IPS DF 19.7 (cell line): ENCODE measurements around the gene BANF1.

Experiments
- DNase-seq: peaks from one replicate; pipeline ENCODE4 v3.0.0-alpha.2; 2013; ENCODE audit warnings: low read depth, low spot score

Gene BANF1, protein sequence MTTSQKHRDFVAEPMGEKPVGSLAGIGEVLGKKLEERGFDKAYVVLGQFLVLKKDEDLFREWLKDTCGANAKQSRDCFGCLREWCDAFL

DNA sequence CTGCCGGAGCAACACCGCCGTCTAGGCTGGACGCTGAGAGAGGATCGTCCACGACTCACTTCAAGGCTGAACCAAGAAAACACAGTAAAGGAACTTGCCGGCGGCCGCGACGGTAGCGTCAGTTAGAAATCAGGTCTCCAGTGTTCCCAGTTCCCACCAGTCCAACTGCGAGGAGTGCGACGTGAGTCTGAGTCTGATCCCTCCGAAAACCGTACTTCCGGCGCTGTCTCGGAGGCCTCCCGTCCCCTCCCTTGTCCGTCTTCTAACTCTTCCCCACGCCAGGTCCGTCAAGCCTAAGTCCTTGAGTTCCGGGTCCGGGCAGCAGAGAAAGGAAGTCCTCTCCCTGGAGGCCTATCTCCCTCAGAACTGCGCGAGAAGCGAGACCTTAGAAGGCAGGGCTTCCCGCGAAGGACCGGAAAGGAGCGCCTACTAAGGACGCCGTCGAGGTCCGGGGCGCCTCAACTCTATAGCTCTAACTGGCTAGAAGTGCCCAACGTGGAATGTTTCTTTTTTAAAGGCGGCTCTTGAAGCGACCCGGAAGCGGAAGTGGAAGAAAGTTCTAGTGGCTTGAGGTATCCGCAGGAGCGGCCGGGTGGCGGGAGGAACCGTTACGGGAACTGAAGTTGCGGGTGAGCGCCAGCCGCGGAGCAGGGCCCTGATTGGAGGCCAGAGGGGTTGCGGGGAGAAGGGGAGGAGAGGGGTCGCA, at the start of gene BANF1, which contains the start of gene EIF1AD:
Gene BANF1 (plus strand): TSS at position 562 of the 706 bp plus-strand sequence. CDS start 748 bp downstream, outside the sequence.
Gene EIF1AD (minus strand): TSS at position 216 of the 706 bp plus-strand sequence. CDS start 1,768 bp downstream, outside the sequence.
- peak; percentile 92 for DNase-seq

- no peak for DNase-seq
These were observed 48.8 kb upstream of the BANF1 start for GRCh38 chr11:65953471-65953870.

- DNase-seq = no peak
These were observed 47.5 kb upstream of the BANF1 start for GRCh38 chr11:65954771-65955170.

- no peak for DNase-seq
These were observed 44.0 kb upstream of the BANF1 start for GRCh38 chr11:65958291-65958690.

DNA sequence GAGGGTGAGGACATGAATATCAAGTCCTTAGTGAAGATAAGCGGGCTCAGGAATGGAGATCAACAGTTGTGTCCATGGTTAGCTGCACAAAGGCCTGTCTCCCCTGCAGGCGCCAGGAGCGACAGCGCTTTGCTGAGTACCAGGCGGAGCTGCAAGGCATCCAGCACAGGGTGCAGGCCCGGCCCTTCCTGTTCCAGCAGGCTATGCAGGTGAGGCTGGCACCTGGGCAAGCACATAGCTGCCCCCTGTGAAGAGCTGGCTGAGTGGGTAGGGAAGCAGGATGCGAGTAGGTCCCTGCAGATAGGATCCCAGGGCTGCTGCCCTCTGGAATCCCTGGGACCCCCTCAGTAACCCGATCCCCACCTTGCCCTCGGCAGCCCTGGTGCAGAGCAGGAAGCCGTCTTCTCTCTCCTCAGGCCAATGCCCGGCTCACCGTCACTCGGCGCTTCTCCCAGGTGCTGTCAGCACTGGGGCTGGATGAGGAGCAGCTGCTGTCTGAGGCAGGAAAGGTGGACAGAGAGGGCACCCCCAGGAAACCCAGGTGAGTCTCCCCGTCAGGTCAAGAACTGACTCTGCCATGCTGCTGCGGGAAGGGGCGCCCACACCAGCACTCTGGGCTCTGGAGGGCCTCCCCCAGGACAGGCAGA, 43.4 kb upstream of the BANF1 start:
- no peak for DNase-seq

- no peak for DNase-seq
These were observed 41.5 kb upstream of the BANF1 start for GRCh38 chr11:65960824-65961266.

DNA sequence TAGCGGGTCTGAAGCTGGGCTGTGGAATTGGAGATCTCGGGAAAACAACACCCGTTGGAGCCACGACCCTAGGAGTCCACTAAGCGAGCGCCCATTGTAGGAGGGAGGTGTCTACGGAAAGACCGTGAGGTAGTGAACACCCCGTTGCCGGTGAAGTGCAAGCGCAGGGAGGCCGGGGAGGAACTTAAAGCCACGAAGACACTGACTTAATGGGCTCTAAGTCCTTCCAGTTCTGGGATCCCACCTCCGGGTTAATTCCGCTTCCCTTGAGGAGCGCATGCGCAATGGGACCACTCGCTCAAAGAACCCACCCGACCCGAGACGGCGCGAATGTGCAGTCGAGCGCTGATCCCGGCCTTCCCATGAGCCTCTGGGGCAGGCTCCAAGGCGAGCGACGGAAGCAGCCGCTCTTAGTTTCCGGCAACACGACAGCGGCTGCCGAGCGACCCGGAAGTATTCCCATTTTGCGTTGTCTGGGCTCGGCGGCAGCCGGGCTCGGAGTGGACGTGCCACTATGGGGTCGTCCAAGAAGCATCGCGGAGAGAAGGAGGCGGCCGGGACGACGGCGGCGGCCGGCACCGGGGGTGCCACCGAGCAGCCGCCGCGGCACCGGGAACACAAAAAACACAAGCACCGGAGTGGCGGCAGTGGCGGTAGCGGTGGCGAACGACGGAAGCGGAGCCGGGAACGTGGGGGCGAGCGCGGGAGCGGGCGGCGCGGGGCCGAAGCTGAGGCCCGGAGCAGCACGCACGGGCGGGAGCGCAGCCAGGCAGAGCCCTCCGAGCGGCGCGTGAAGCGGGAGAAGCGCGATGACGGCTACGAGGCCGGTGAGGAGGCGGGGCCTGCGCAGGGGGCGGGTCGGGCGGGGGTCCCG, 40.8 kb upstream of the BANF1 start, which contains the start of gene SART1:
Gene SART1 (plus strand): TSS at position 468 of the 874 bp plus-strand sequence. CDS start 47 bp downstream, at position 515.
- DNase-seq = peak; percentile 89

GRCh38 chr11:65962141-65962564, 40.1 kb upstream of the BANF1 start:
- DNase-seq = no peak

GRCh38 chr11:65964906-65965305, 37.4 kb upstream of the BANF1 start:
- DNase-seq = no peak

GRCh38 chr11:65965986-65966762, 36.1 kb upstream of the BANF1 start:
- DNase-seq = no peak

- no peak for DNase-seq
These were observed 34.9 kb upstream of the BANF1 start for GRCh38 chr11:65967329-65967934.

- DNase-seq = no peak
These were observed 33.5 kb upstream of the BANF1 start for GRCh38 chr11:65968600-65969482.

- no peak for DNase-seq
These were observed 30.2 kb upstream of the BANF1 start for GRCh38 chr11:65972116-65972515.

DNA sequence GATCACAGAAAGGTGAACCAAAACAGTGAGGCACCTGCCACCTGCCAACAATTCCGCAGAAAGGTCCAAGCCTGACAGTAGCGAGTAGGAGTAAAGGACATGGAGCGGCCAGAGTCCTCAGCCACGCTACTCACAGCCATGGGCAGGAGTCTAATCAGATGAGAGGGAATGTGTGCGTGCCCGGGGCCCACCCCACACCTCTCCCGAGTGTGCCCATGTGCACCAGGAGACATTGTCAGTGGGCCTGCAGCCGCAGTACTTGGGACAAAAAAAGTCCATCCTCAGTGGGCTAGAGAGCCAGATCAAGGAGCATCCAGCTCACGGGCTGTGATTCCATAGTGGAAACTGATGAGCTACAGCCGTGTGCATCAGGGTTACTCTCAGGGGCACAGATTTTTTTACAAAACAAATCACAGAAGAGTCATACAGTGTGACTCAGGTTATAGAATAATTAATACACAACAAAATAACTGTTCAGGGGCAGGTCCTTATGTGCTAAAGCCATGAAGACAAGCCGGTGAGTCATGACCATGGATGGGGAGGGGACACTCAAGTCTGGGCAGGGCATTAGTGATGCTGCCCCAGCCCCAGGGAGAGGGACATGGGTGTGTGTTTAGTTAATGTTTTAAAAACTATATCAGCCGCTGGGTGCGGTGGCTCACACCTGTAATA, 28.7 kb upstream of the BANF1 start:
- no peak for DNase-seq

DNA sequence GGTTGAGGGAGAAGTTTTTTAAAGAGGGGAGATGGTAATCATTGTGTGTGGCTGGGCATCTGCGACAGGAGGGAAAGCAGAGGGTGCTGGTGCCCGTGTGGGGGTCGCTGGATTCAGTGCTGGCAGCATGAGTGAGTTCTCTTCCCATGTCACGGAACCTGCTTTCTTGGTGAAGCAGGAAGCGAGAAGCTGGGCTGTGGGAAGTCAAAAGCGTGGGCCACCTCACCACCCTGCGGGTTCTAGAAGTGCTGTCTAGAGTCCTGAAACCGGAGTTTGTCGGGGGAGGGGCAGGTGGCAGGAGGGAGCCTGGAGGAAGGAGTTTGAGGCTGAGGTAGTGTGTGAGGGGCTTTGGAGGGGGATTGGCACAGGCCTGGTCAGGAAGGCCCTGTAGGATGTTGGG, 26.5 kb upstream of the BANF1 start:
- no peak for DNase-seq

GRCh38 chr11:65976216-65977176, 25.8 kb upstream of the BANF1 start:
- DNase-seq = no peak

DNA sequence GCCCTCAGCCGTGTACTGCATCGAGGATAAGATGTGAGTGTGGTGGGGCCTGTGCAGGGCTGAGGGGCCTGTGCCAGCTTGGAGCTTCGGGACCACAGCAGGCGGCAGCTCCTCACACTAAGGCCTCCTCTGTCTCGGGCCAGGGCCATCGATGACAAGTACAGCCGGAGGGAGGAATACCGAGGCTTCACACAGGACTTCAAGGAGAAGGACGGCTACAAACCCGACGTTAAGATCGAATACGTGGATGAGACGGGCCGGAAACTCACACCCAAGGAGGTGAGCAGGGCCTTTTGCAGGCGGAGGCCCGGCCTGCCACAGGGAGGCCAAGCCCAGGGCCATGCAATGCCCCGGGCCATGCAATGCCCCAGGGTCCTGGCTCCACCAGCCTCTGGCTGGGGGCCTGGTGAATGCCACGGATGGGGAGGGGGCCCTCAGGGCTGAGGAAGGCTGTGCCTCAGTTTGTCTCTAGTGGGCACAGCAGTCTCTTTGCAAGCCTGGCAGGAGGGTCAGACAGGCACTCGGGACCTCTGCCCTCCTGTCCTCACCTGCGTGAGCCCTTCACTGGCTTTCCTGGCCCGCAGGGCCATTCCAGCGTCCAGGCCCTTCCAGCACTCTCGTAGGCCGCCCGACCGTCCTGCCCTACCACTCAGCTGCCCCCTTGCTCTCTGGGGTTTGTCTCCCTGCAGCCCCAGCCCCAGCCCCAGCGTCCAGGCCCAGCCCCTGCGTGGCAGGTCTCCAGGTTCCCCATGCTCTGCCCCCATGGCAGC, 24.5 kb upstream of the BANF1 start:
- no peak for DNase-seq
